OCI-LY3 (cell line): ENCODE measurements around the gene CPZ.
"Not testable (repeated sequence)": the region's sequence is repeated elsewhere in the genome, so short reads cannot be mapped to it uniquely, and the experiment has no call there.

Experiments used
- H2AFZ ChIP-seq: fragments of 200-600, 300-600 bp; shearing (Covaris generic); 2 replicates; pipeline ENCODE4 v1.6.0; 2014; ENCODE audit warnings: antibody characterized with exemption, low read depth, low read length
- H3K27ac ChIP-seq: fragments of 200-600, 300-600 bp; sonication (generic); 2 replicates; pipeline ENCODE4 v1.5.1; 2014; ENCODE audit warnings: mild to moderate bottlenecking, low read length, moderate library complexity, mixed read lengths
- H3K27me3 ChIP-seq: fragments of 200-600, 300-600 bp; sonication (generic); 2 replicates; pipeline ENCODE4 v1.6.1; 2014; ENCODE audit warnings: low read depth, low read length, mixed read lengths
- H3K36me3 ChIP-seq: fragments of 200-600, 300-600 bp; sonication (generic); replicated peaks from 2 replicates; pipeline ENCODE3; 2014; ENCODE audit warnings: low read depth, low read length, mixed read lengths
- H3K4me1 ChIP-seq: fragments of 300-600, 200-600 bp; sonication (generic); 2 replicates; pipeline ENCODE4 v1.6.1; 2014; ENCODE audit warnings: low read length, mixed read lengths
- H3K4me2 ChIP-seq: fragments of 200-600, 300-600 bp; sonication (generic); 2 replicates; pipeline ENCODE4 v1.6.1; 2014; ENCODE audit warnings: low read length, mixed read lengths
- H3K4me3 ChIP-seq: fragments of 300-600, 200-600 bp; sonication (generic); 2 replicates; pipeline ENCODE4 v1.5.1; 2014; ENCODE audit warnings: antibody characterized with exemption, mild to moderate bottlenecking, low read length, moderate library complexity
- H3K79me2 ChIP-seq: fragments of 300-600, 200-600 bp; shearing (Covaris generic); 2 replicates; pipeline ENCODE4 v1.6.1; 2014; ENCODE audit warnings: mild to moderate bottlenecking, low read length, mixed read lengths
- H3K9ac ChIP-seq: fragments of 300-600, 200-600 bp; shearing (Covaris generic); 2 replicates; pipeline ENCODE4 v1.6.0; 2014; ENCODE audit warnings: mild to moderate bottlenecking, low read length, moderate library complexity
- H3K9me3 ChIP-seq: fragments of 200-600, 300-600 bp; shearing (Covaris generic); 2 replicates; pipeline ENCODE4 v1.6.1; 2014; ENCODE audit warnings: low read length, mixed read lengths; ENCODE audit not compliant: insufficient read depth
- H4K20me1 ChIP-seq: fragments of 200-600, 300-600 bp; sonication (generic); 2 replicates; pipeline ENCODE4 v1.6.1; 2016; ENCODE audit warnings: low read length, mixed read lengths; ENCODE audit not compliant: insufficient read depth
- EZH2phosphoT487 ChIP-seq: fragments of 200-600 bp; shearing (Covaris generic); IDR thresholded peaks from 2 replicates; pipeline ENCODE4 v1.6.1; 2018; ENCODE audit warnings: antibody characterized with exemption, mixed run types, low read depth
- TF ChIP-seq, protein P1 (sequence below): fragments of 200-600, 300-600 bp; sonication (generic); IDR thresholded peaks from 2 replicates; pipeline ENCODE4 v1.5.1; 2014; ENCODE audit warnings: antibody characterized with exemption, low read length, low read depth

Gene CPZ

DNA sequence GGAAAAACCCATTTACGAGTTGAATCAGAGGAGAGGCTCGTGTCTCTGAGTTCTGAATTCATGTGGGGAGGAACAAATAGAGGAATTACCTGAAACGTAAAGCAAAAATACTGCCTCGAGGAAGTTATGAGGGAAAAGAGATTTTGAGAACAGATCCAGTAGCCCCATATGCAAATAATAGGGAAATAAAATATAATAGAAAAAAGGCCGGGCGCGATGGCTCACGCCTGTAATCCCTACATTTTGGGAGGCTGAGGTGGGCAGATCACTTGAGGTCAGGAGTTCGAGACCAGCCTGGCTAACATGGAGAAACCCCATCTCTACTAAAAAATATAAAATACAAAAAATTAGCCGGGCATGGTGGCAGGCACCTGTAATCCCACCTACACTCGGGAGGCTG lies 42.2 kb downstream of the CPZ start:
- H2AFZ ChIP-seq, H3K9me3 ChIP-seq, H3K27ac ChIP-seq, H3K27me3 ChIP-seq, H3K79me2 ChIP-seq, H4K20me1 ChIP-seq, H3K36me3 ChIP-seq, H3K4me2 ChIP-seq, H3K4me1 ChIP-seq, H3K4me3 ChIP-seq, H3K9ac ChIP-seq: not testable (repeated sequence)

DNA sequence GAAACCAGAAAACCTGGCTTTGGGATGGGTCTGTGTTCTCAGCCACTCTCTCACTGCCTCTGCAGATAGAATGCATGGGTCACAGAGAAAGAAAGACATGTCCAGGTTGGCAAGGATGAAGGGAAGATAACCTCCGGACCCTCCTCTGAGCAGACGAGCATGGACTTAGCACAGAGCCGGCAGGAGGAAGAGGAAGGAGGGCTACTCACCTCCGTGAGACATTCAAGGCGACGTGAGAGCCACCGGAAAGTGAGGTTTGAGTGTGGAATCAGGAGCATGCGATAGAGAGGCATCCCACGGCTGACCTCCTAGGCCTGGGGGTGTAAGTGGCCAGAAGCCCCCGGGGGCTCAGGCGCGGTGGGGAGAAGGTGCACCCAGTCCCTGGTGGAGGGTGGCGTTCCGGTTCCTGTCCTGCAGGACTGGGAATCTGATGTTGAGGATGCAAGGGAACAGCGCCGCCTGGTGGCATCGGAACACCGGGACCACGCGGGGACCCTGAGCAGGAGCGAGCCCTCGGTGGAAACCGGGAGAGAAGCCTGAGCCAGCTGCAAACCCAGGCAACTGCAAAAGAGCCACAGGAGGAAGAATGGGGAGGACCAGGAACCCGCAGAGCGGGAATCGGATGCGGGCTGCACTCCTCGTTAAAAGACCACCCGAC lies 43.5 kb downstream of the CPZ start:
- H3K79me2 ChIP-seq, H3K27me3 ChIP-seq, H4K20me1 ChIP-seq, H3K27ac ChIP-seq, H3K36me3 ChIP-seq, H3K9me3 ChIP-seq, H3K4me3 ChIP-seq, H3K4me2 ChIP-seq, H3K4me1 ChIP-seq, H3K9ac ChIP-seq, H2AFZ ChIP-seq: not testable (repeated sequence)

DNA sequence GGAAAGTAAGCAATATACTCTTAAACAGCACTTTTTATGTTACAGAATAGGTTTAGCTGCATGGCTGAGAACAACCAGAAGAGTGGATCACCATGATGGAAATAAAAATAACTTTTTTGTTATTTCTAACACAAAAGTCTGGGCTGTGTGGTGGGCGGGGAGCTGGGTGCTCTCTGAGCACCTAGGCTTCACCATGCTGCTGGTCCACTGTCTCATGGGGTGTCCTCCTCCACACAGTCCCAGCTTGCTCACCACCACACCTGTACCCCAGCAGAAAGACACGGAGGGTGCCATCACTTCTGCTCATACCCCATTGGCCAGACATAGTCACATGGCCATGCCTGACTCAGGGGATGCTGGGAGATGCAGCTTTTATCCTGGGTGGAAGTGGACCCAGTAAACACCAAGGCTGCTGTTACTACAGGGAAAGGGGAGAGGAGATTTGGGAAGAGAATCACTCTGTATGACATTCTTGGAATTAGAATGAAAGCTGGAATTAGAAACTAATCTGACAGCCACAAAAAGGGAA lies 45.0 kb downstream of the CPZ start:
- peak overlapping the region; percentile 6; the same call in 1 of the 2 replicates for H3K4me2 ChIP-seq
- H3K9me3 ChIP-seq, result no peaks in the 10 kb centered on the region
- no peak overlapping the region for H2AFZ ChIP-seq
- no peaks in the 10 kb centered on the region for H3K36me3 ChIP-seq
- H3K79me2 ChIP-seq, result no peaks in the 10 kb centered on the region
- TF ChIP-seq EZH2phosphoT487, result no peak
- TF ChIP-seq, protein P1, sequence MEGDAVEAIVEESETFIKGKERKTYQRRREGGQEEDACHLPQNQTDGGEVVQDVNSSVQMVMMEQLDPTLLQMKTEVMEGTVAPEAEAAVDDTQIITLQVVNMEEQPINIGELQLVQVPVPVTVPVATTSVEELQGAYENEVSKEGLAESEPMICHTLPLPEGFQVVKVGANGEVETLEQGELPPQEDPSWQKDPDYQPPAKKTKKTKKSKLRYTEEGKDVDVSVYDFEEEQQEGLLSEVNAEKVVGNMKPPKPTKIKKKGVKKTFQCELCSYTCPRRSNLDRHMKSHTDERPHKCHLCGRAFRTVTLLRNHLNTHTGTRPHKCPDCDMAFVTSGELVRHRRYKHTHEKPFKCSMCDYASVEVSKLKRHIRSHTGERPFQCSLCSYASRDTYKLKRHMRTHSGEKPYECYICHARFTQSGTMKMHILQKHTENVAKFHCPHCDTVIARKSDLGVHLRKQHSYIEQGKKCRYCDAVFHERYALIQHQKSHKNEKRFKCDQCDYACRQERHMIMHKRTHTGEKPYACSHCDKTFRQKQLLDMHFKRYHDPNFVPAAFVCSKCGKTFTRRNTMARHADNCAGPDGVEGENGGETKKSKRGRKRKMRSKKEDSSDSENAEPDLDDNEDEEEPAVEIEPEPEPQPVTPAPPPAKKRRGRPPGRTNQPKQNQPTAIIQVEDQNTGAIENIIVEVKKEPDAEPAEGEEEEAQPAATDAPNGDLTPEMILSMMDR, result no peak
- H3K9ac ChIP-seq, result no peak overlapping the region
- H3K4me1 ChIP-seq, result peaks cover 9% of the 10 kb centered on the region; the same call in 1 of the 2 replicates
- H3K27ac ChIP-seq, result no peak overlapping the region
- H4K20me1 ChIP-seq, result no peaks in the 10 kb centered on the region
- no peaks in the 10 kb centered on the region for H3K27me3 ChIP-seq
- H3K4me3 ChIP-seq, result no peak overlapping the region

DNA sequence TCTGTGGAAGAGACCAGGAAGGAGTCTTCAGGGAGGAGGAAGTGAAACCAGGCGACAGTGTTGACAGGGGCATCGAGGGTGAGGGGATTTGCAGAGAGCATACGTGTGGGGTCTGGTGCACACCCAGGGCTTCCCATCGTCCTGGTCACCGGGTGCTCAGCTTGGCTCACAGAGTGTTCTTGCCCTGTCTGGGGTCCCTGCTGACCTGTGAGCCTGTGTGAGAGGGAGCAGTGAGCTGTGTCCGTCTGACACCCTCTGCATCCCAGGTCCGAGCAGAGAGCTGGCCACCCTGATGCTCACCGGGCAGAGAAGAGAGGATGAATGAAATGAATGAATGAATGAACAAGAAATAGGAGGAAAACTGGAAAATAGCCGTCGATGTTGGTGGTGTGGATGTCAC lies 46.5 kb downstream of the CPZ start:
- Histone ChIP-seq H3K27me3 (no peaks in the 10 kb centered on the region), H4K20me1 (no peaks in the 10 kb centered on the region), H3K4me1 (peaks cover 12% of the 10 kb centered on the region)

More for the DNA sequence above, 46.5 kb downstream of the CPZ start:
- Histone ChIP-seq H3K4me2 (peak overlapping the region; percentile 17; the same call in 1 of the 2 replicates), H3K4me3 (no peak overlapping the region), H2AFZ (no peak overlapping the region), H3K27ac (no peak overlapping the region), H3K36me3 (no peaks in the 10 kb centered on the region), H3K79me2 (no peaks in the 10 kb centered on the region), H3K9me3 (no peaks in the 10 kb centered on the region), H3K9ac (no peak overlapping the region)
- TF ChIP-seq EZH2phosphoT487, result no peak
- TF ChIP-seq, protein P1, result no peak
